Body of pancreas (tissue), 4 donors: ENCODE results near the gene IQCN.

Experiments used
- POLR2A ChIP-seq, 3 donors: fragments of 450-650 bp; IDR thresholded peaks; one replicate each; pipeline ENCODE4 v1.6.1; 2016; ENCODE audit warnings: antibody characterized with exemption in 3 of 3, mild to moderate bottlenecking in 2 of 3
- TF ChIP-seq, protein P1 (sequence below), 7 experiments: fragments of 450-650 bp in 4 of 7; fragments of 200-600 bp in 3 of 7; sonication (generic) in 3 of 7; IDR thresholded peaks; one replicate each; pipeline ENCODE4 v1.5.1; 2016 to 2019; ENCODE audit warnings: antibody characterized with exemption in 7 of 7

GRCh38 chr19:18290302-18291018 is 16.2 kb upstream of the IQCN start:
- no peak for TF ChIP-seq POLR2A (IDR thresholded peaks at IDR 0.05)
- TF ChIP-seq, protein P1, sequence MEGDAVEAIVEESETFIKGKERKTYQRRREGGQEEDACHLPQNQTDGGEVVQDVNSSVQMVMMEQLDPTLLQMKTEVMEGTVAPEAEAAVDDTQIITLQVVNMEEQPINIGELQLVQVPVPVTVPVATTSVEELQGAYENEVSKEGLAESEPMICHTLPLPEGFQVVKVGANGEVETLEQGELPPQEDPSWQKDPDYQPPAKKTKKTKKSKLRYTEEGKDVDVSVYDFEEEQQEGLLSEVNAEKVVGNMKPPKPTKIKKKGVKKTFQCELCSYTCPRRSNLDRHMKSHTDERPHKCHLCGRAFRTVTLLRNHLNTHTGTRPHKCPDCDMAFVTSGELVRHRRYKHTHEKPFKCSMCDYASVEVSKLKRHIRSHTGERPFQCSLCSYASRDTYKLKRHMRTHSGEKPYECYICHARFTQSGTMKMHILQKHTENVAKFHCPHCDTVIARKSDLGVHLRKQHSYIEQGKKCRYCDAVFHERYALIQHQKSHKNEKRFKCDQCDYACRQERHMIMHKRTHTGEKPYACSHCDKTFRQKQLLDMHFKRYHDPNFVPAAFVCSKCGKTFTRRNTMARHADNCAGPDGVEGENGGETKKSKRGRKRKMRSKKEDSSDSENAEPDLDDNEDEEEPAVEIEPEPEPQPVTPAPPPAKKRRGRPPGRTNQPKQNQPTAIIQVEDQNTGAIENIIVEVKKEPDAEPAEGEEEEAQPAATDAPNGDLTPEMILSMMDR (IDR thresholded peaks at IDR 0.05), result no peak
